Mesendoderm (in vitro differentiated cells): ENCODE results near the gene CASTOR2.

Experiments used
- DNase-seq: peaks from one replicate; pipeline ENCODE4 v3.0.0; 2013
- H2AK5ac ChIP-seq: 2 replicates; pipeline ENCODE4 v1.6.1; 2013; ENCODE audit warnings: low read length, inconsistent platforms
- H2BK120ac ChIP-seq: 2 replicates; pipeline ENCODE4 v1.6.1; 2013; ENCODE audit warnings: low read depth, mild to moderate bottlenecking, low read length, moderate library complexity, mixed read lengths
- H2BK15ac ChIP-seq: replicated peaks from 2 replicates; pipeline ENCODE4 v1.6.1; 2013; ENCODE audit warnings: low read depth, mild to moderate bottlenecking, moderate library complexity
- H2BK5ac ChIP-seq: 2 replicates; pipeline ENCODE4 v1.6.1; 2013; ENCODE audit warnings: low read length, inconsistent platforms
- H3K18ac ChIP-seq: 2 replicates; pipeline ENCODE4 v1.6.1; 2013; ENCODE audit warnings: mild to moderate bottlenecking, low read length, mixed read lengths
- H3K23ac ChIP-seq: one replicate; pipeline ENCODE4 v1.6.1; 2013; ENCODE audit warnings: low read length
- H3K27ac ChIP-seq: 2 replicates; pipeline ENCODE4 v1.5.1; 2013; ENCODE audit warnings: low read depth, mild to moderate bottlenecking, inconsistent platforms, low read length, moderate library complexity
- H3K27me3 ChIP-seq: 2 replicates; pipeline ENCODE4 v1.6.1; 2013; ENCODE audit warnings: low read length, control low read depth, mild to moderate bottlenecking, inconsistent platforms; ENCODE audit not compliant: insufficient read depth, poor library complexity
- H3K36me3 ChIP-seq: 2 replicates; pipeline ENCODE4 v1.6.1; 2013; ENCODE audit warnings: low read length, inconsistent platforms; ENCODE audit not compliant: control insufficient read depth, insufficient read depth
- H3K4ac ChIP-seq: one replicate; pipeline ENCODE4 v1.6.1; 2013; ENCODE audit warnings: low read depth, mild to moderate bottlenecking, low read length, moderate library complexity
- H3K4me1 ChIP-seq: 2 replicates; pipeline ENCODE4 v1.6.1; 2013; ENCODE audit warnings: low read depth, low read length, inconsistent platforms; ENCODE audit not compliant: control insufficient read depth
- H3K4me2 ChIP-seq: 2 replicates; pipeline ENCODE4 v1.6.1; 2013; ENCODE audit warnings: low read length
- H3K4me3 ChIP-seq: 2 replicates; pipeline ENCODE4 v1.5.1; 2013; ENCODE audit warnings: mild to moderate bottlenecking, low read length
- H3K56ac ChIP-seq: one replicate; pipeline ENCODE4 v1.6.1; 2013; ENCODE audit warnings: low read length
- H3K79me1 ChIP-seq: 2 replicates; pipeline ENCODE4 v1.6.1; 2013; ENCODE audit warnings: low read length, inconsistent platforms
- H3K79me2 ChIP-seq: 2 replicates; pipeline ENCODE4 v1.6.1; 2013; ENCODE audit warnings: mild to moderate bottlenecking, low read length; ENCODE audit not compliant: control insufficient read depth, insufficient read depth
- H3K9ac ChIP-seq: 2 replicates; pipeline ENCODE4 v1.6.1; 2013; ENCODE audit warnings: low read length, inconsistent platforms
- H4K5ac ChIP-seq: one replicate; pipeline ENCODE4 v1.6.1; 2013; ENCODE audit warnings: low read length
- H4K8ac ChIP-seq: one replicate; pipeline ENCODE4 v1.6.1; 2013; ENCODE audit warnings: low read depth, mild to moderate bottlenecking, control low read depth, low read length, moderate library complexity
- WGBS: extraction: QIAGEN DNeasy Blood & Tissue Kit; methylation state at CpG from one replicate; pipeline ENCODE4 v1.1.7; 2013; ENCODE audit warnings: low lambda C conversion rate, missing lambda C conversion rate; ENCODE audit not compliant: insufficient coverage; ENCODE audit errors: extremely low coverage; 5-methylcytosine and 5-hydroxymethylcytosine counted together

CASTOR2 gene

DNA sequence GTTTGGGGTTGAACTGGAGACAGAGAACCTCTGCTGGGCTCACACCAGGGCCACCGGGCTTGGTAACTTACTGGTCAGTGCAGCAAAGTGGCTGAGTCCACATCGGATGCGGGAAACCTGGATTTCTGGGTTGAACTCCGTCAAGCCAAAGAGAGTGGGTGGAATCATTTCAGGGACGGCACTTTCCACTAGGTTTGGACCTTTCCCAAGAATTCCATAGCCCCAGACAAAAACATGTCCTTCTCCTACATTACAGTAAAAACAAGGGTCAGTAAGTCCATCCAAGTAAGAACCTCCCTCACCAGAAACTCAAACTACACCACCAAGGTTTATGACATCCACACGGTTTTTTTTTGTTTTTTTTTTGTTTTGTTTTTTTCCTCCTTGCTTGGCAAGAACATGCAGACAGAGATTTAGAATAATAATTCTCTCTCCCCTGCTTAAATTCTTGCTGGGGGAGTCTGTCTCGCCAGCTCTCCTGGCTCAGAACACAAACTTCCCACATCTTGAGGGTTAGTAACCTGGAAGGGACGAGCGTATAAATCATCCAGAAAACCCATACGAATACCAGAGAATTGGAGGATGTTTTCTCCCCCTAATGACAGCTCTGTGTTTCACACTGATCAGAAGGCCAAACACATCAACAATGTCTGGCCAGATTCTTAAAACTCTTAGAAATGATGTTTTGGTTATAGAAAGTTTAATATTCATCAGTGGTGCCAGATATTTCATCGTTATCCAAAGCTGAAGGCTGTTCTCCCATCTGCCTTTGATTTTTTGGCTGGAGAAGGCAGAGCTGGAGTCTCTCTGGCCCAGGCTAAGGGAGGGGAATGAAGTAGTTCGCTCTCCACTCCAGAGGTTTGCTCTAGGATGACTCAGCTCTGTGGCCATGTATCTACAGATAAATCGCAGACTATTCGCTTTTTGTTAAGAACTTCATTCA lies 91.6 kb downstream of the CASTOR2 start:
- Histone ChIP-seq H2BK15ac (no peak overlapping the region), H2AK5ac (no peak overlapping the region), H2BK5ac (no peak overlapping the region), H3K4me2 (no peak overlapping the region), H3K79me2 (no peaks in the 10 kb centered on the region), H4K8ac (no peak overlapping the region), H3K4ac (no peak overlapping the region), H3K27ac (no peak overlapping the region), H3K36me3 (peaks cover 15% of the 10 kb centered on the region), H3K56ac (no peak overlapping the region), H3K4me1 (no peaks in the 10 kb centered on the region), H3K79me1 (no peaks in the 10 kb centered on the region), H3K27me3 (no peaks in the 10 kb centered on the region), H3K4me3 (no peak overlapping the region), H3K23ac (no peak overlapping the region), H2BK120ac (no peak overlapping the region), H3K9ac (no peak overlapping the region), H4K5ac (no peak overlapping the region), H3K18ac (no peak overlapping the region)
- DNase-seq = no peak
- no CpG with 5 or more reads among the region's 14 CpGs for WGBS

DNA sequence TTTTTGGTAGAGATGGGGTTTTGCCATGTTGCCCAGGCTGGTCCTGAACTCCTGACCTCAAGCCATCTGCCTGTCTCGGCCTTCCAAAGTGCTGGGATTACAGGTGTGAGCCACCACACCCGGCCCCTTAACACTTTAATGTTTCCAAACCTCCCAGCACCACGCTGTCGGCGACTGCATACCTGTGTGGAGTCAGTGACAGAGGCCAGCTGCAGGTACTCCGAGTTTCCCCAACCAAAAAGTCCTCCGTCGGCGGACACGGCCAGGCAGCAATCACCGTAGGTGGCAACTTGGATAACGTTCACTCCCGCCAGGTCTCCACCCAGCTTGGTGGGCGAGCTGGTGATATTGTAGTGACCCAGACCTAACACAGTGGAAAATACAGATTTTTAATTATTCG lies 93.9 kb downstream of the CASTOR2 start:
- no peak overlapping the region for H3K4ac ChIP-seq
- H3K4me1 ChIP-seq = no peaks in the 10 kb centered on the region
- H3K36me3 ChIP-seq = peaks cover 17% of the 10 kb centered on the region
- no peaks in the 10 kb centered on the region for H3K79me1 ChIP-seq
- no peak overlapping the region for H3K18ac ChIP-seq
- no peak overlapping the region for H2AK5ac ChIP-seq
- no peak overlapping the region for H4K5ac ChIP-seq
- H3K4me3 ChIP-seq = no peak overlapping the region
- H2BK120ac ChIP-seq = no peak overlapping the region
- no peak overlapping the region for H3K4me2 ChIP-seq
- no peak overlapping the region for H4K8ac ChIP-seq
- H3K56ac ChIP-seq = no peak overlapping the region
- H3K9ac ChIP-seq = no peak overlapping the region
- no peak overlapping the region for H3K23ac ChIP-seq
- H3K27me3 ChIP-seq = no peaks in the 10 kb centered on the region
- H2BK5ac ChIP-seq = no peak overlapping the region
- no peaks in the 10 kb centered on the region for H3K79me2 ChIP-seq
- no CpG with 5 or more reads among the region's 15 CpGs for WGBS
- H2BK15ac ChIP-seq = no peak overlapping the region
- DNase-seq = no peak
- no peak overlapping the region for H3K27ac ChIP-seq

DNA sequence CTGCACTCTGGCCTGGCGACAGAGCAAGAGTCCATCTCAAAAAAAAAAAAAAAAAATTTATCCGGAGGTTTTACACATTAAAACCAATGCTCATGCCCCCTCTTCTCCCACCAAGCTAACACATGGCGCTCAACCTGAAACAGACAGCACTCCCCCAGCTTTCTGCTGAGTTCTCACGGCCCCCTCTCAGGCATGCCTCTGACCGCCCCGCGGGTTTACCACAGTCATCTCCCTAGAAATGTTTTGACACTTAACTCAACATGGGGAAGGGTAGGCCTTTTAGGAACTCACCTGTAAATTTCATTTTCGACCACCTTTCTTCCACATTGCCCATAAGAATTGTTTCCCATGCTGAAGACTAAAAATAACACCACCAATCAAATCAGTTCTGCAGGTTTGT lies 99.8 kb downstream of the CASTOR2 start:
- H3K79me2 ChIP-seq = no peaks in the 10 kb centered on the region
- H3K4ac ChIP-seq = no peak overlapping the region
- no peak overlapping the region for H2BK120ac ChIP-seq
- H3K36me3 ChIP-seq = peaks cover 9% of the 10 kb centered on the region
- no peak overlapping the region for H3K9ac ChIP-seq
- DNase-seq = no peak
- no peaks in the 10 kb centered on the region for H3K4me1 ChIP-seq
- H3K18ac ChIP-seq = no peak overlapping the region
- no peak overlapping the region for H2BK15ac ChIP-seq
- no peak overlapping the region for H4K8ac ChIP-seq
- WGBS = no CpG with 5 or more reads among the region's 8 CpGs
- H3K27me3 ChIP-seq = no peaks in the 10 kb centered on the region
- no peaks in the 10 kb centered on the region for H3K79me1 ChIP-seq
- H3K4me3 ChIP-seq = no peak overlapping the region
- no peak overlapping the region for H4K5ac ChIP-seq
- no peak overlapping the region for H3K23ac ChIP-seq
- no peak overlapping the region for H3K27ac ChIP-seq
- H2BK5ac ChIP-seq = no peak overlapping the region
- H3K4me2 ChIP-seq = no peak overlapping the region
- H3K56ac ChIP-seq = no peak overlapping the region
- H2AK5ac ChIP-seq = no peak overlapping the region

DNA sequence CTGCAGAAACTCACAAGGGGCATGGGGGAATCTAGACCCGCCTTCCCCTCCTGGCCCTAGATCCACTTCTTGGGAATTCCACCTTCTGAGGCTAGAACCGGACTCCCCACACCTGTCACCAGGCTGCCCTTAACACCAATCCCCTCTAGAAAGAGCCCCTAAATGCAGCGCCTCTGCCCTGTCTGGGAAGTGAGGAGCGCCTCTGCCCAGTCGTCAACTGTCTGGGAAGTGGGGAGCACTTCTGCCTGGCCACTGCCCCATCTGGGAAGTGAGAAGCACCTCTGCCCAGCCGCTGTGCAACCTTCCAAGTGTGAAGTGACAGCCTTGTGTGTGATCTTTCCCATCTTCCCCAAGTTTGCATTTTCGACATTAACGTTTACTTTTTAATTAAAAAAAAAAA lies 100.3 kb downstream of the CASTOR2 start:
- no peak overlapping the region for H2BK5ac ChIP-seq
- H3K79me1 ChIP-seq = no peaks in the 10 kb centered on the region
- H3K27me3 ChIP-seq = no peaks in the 10 kb centered on the region
- H3K4me2 ChIP-seq = no peak overlapping the region
- H2BK15ac ChIP-seq = no peak overlapping the region
- no peak for DNase-seq
- no peaks in the 10 kb centered on the region for H3K4me1 ChIP-seq
- no peak overlapping the region for H2BK120ac ChIP-seq
- H3K79me2 ChIP-seq = no peaks in the 10 kb centered on the region
- no peak overlapping the region for H2AK5ac ChIP-seq
- no peak overlapping the region for H3K27ac ChIP-seq
- no peak overlapping the region for H3K56ac ChIP-seq
- H3K4me3 ChIP-seq = no peak overlapping the region
- no peak overlapping the region for H3K18ac ChIP-seq
- no CpG with 5 or more reads among the region's 8 CpGs for WGBS
- H3K4ac ChIP-seq = no peak overlapping the region
- no peak overlapping the region for H4K5ac ChIP-seq
- H3K9ac ChIP-seq = no peak overlapping the region
- H3K36me3 ChIP-seq = peaks cover 9% of the 10 kb centered on the region
- H3K23ac ChIP-seq = no peak overlapping the region
- H4K8ac ChIP-seq = no peak overlapping the region

DNA sequence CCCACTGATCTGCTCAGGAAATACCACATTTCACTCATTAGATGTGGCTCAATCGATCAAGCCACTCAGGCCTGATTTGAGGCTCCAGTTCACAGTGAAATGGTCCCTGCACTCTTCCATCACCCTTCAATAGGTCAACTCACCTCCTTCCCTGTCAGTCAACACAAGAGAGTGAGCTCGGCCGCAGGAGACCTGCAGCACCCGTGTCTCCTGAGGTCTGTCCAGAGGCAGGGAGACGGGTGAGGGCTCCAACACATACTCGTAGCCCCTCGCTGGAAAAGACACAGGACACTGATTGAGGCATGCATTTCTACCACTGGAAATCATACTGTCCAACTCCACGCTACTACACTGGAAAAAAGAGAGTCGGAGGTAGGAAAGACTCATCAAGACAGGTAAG lies 102.0 kb downstream of the CASTOR2 start:
- Histone ChIP-seq H3K4me1 (no peaks in the 10 kb centered on the region), H3K79me2 (no peaks in the 10 kb centered on the region), H3K27ac (no peak overlapping the region), H3K18ac (no peak overlapping the region), H3K9ac (no peak overlapping the region), H3K56ac (no peak overlapping the region), H3K27me3 (no peaks in the 10 kb centered on the region), H3K36me3 (peaks cover 8% of the 10 kb centered on the region), H3K4ac (no peak overlapping the region), H2BK15ac (no peak overlapping the region), H2AK5ac (no peak overlapping the region), H2BK5ac (no peak overlapping the region), H4K5ac (no peak overlapping the region), H4K8ac (no peak overlapping the region), H3K23ac (no peak overlapping the region), H3K79me1 (no peaks in the 10 kb centered on the region), H3K4me3 (no peak overlapping the region), H3K4me2 (no peak overlapping the region), H2BK120ac (no peak overlapping the region)
- no CpG with 5 or more reads among the region's 9 CpGs for WGBS
- no peak for DNase-seq

DNA sequence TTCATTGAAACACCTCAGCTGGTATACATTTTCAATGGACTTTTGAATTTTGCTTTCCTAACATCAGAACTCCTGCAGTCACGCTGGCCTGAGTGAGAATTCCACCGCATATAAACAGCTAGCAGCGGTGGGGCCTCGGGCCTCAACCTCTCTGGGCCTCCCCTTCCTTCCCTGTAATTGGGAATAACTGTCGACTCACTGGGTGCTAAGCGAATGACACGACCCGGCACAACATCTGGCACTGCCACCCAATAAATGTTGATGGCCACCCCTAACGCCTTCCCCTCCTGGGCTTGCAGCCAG lies 108.4 kb downstream of the CASTOR2 start:
- Histone ChIP-seq H3K36me3 (no peaks in the 10 kb centered on the region), H4K8ac (no peak overlapping the region), H2BK5ac (no peak overlapping the region), H3K4me3 (peak overlapping the region; percentile 81), H3K18ac (peak overlapping the region; percentile 80), H3K27ac (peak overlapping the region; percentile 55), H2AK5ac (no peak overlapping the region), H3K23ac (no peak overlapping the region), H3K4me1 (peaks cover 3% of the 10 kb centered on the region), H2BK15ac (no peak overlapping the region), H4K5ac (no peak overlapping the region), H3K79me1 (peaks cover 3% of the 10 kb centered on the region), H3K27me3 (no peaks in the 10 kb centered on the region), H3K4ac (peak overlapping the region; percentile 85), H2BK120ac (no peak overlapping the region), H3K4me2 (peak overlapping the region; percentile 83), H3K9ac (peak overlapping the region; percentile 90), H3K79me2 (peaks cover 4% of the 10 kb centered on the region), H3K56ac (peak overlapping the region; percentile 96)
- WGBS = no CpG with 5 or more reads among the region's 9 CpGs
- DNase-seq = no peak
